KMS-11 (cell line): Measurements from ENCODE around the gene DNLZ.

ENCODE experiments used
- H2AFZ ChIP-seq: fragments of 200-600 bp; sonication (generic); 2 replicates; pipeline ENCODE4 v1.6.1; 2016; ENCODE audit warnings: antibody characterized with exemption, mixed run types, low read depth
- H3K27ac ChIP-seq: fragments of 200-600 bp; sonication (generic); 2 replicates; pipeline ENCODE4 v1.6.1; 2016; ENCODE audit warnings: mild to moderate bottlenecking, mixed run types
- H3K27me3 ChIP-seq: fragments of 200-600 bp; sonication (generic); 2 replicates; pipeline ENCODE4 v1.6.1; 2017; ENCODE audit warnings: mild to moderate bottlenecking, low read depth, mixed run types, moderate library complexity; ENCODE audit not compliant: insufficient read depth
- H3K36me3 ChIP-seq: fragments of 200-600 bp; sonication (generic); 2 replicates; pipeline ENCODE4 v1.6.1; 2017; ENCODE audit warnings: mild to moderate bottlenecking, mixed run types; ENCODE audit not compliant: insufficient read depth
- H3K4me1 ChIP-seq: fragments of 200-600 bp; sonication (generic); 2 replicates; pipeline ENCODE4 v1.6.1; 2016; ENCODE audit warnings: mild to moderate bottlenecking, low read depth, mixed run types; ENCODE audit not compliant: poor library complexity, severe bottlenecking
- H3K4me2 ChIP-seq: fragments of 200-600 bp; sonication (generic); 2 replicates; pipeline ENCODE4 v1.7.0; 2016; ENCODE audit warnings: mild to moderate bottlenecking, mixed run types
- H3K4me3 ChIP-seq: fragments of 200-600 bp; sonication (generic); IDR thresholded peaks from 2 replicates; pipeline ENCODE4 v1.6.1; 2017; ENCODE audit warnings: low read depth, low read length, mixed read lengths; ENCODE audit not compliant: insufficient read depth
- H3K79me2 ChIP-seq: fragments of 200-600 bp; sonication (generic); 2 replicates; pipeline ENCODE4 v1.6.1; 2016; ENCODE audit warnings: low read depth, mixed run types; ENCODE audit not compliant: insufficient read depth
- H3K9ac ChIP-seq: fragments of 200-600 bp; sonication (generic); 2 replicates; pipeline ENCODE4 v1.6.1; 2016; ENCODE audit warnings: mild to moderate bottlenecking, mixed run types
- H4K20me1 ChIP-seq: fragments of 200-600 bp; sonication (generic); 2 replicates; pipeline ENCODE4 v1.6.1; 2016; ENCODE audit warnings: mild to moderate bottlenecking, mixed run types; ENCODE audit not compliant: insufficient read depth
- TF ChIP-seq, protein P1 (sequence below): fragments of 200-600 bp; sonication (generic); conservative IDR thresholded peaks from 2 replicates; pipeline ENCODE4 v1.6.1; 2017; ENCODE audit warnings: low read depth, mild to moderate bottlenecking, antibody characterized with exemption, low read length, moderate library complexity, mixed read lengths

Gene DNLZ

DNA sequence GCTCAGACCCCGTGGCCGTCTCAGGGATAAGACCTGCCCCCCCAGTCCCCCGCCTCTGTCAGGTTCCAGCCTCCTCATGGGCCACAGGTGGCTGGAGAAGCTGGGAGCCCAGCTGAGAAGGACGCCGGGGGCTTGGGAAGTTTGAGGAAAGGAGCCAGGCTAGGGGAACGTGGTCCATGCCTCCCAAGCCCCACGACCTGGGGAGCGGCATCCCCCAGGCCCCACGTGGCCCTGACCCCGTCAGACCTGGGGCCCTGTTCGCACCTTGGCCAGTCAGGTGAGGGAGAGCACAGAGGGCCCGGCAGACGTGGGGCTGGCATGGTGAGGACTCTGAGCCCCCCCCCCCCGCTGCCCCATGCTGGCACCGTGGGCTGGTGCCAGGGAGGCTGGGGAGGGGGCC, 32.5 kb downstream of the DNLZ start:
- TF ChIP-seq, protein P1, sequence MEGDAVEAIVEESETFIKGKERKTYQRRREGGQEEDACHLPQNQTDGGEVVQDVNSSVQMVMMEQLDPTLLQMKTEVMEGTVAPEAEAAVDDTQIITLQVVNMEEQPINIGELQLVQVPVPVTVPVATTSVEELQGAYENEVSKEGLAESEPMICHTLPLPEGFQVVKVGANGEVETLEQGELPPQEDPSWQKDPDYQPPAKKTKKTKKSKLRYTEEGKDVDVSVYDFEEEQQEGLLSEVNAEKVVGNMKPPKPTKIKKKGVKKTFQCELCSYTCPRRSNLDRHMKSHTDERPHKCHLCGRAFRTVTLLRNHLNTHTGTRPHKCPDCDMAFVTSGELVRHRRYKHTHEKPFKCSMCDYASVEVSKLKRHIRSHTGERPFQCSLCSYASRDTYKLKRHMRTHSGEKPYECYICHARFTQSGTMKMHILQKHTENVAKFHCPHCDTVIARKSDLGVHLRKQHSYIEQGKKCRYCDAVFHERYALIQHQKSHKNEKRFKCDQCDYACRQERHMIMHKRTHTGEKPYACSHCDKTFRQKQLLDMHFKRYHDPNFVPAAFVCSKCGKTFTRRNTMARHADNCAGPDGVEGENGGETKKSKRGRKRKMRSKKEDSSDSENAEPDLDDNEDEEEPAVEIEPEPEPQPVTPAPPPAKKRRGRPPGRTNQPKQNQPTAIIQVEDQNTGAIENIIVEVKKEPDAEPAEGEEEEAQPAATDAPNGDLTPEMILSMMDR: no peak
- no peak overlapping the region for H3K4me2 ChIP-seq

DNA sequence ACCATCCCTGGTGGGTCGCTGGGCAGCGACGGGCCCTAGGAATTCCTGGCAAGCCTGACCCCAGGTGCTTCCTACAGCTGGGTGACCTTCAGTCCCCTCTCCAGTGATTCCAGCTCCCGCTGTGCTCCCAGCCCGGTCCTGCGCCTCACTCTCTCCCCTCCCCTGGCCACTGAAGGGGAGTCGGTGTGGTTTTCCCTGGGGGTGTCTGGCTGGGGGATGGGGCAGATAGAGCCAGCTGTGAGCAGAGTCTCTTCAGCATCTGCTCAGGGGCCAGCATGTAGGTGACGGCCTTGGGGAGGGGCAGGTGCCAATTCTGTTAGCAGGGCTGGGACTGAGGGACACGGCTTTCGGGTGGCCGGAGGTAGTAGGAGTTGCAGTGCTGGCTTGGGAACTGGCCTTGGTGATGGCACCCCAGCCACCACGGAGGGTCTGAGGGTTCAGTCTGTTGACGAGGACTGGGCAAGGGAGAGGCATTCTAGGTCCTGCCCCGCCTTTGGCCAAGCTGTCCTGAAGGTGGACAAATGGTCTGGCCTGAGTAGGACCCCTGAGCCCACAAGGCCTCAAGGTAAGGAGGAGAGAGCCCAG, 33.0 kb downstream of the DNLZ start:
- Histone ChIP-seq H3K36me3 (no peaks in the 10 kb centered on the region), H3K4me2 (no peak overlapping the region), H3K79me2 (no peaks in the 10 kb centered on the region), H3K4me3 (no peak overlapping the region), H4K20me1 (no peaks in the 10 kb centered on the region), H3K27ac (no peak overlapping the region), H3K4me1 (peaks cover 7% of the 10 kb centered on the region), H3K9ac (no peak overlapping the region), H3K27me3 (peaks cover 88% of the 10 kb centered on the region), H2AFZ (no peak overlapping the region)
- TF ChIP-seq, protein P1: no peak

More for the DNA sequence above, 32.5 kb downstream of the DNLZ start:
- Histone ChIP-seq H3K4me3 (no peak overlapping the region), H3K36me3 (no peaks in the 10 kb centered on the region), H3K27me3 (peaks cover 88% of the 10 kb centered on the region), H3K9ac (no peak overlapping the region), H4K20me1 (no peaks in the 10 kb centered on the region), H3K4me1 (peaks cover 7% of the 10 kb centered on the region), H3K27ac (no peak overlapping the region), H2AFZ (no peak overlapping the region), H3K79me2 (no peaks in the 10 kb centered on the region)

DNA sequence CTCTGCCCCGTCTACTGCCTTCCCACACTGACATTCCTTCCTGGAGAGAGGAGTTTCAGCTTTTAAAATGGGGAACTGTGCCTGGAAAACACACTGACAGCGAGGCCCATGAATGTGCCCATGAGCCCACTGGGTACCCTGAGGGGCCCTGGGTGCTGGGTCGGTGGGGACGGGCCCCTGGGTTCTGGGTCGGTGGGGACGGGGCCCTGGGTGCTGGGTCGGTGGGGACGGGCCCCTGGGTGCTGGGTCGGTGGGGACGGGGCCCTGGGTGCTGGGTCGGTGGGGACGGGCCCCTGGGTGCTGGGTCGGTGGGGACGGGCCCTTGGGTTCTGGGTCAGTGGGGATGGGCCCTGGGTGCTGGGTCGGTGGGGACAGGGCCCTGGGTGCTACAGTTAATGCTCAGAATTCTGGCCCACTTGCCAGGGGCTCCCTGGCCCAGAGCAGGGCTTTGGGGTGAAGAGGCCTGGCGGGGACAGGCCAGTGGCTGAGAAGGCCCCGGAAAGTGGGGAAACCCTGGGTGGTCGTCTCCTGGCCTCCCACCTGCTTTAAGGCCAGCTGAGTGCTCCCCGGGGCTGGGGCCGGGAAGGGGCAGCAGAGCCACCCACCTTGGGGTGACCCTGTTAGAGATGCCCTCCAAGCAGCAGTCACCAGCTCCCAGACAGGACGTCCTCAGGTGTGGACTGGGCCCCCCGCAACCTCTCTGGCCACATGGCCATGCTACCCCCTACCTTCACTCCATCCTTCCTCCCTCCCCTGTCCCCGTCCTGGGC, 33.7 kb downstream of the DNLZ start:
- TF ChIP-seq, protein P1: no peak
- Histone ChIP-seq H3K4me2 (no peak overlapping the region), H3K27ac (no peak overlapping the region), H2AFZ (no peak overlapping the region), H3K27me3 (peaks cover 87% of the 10 kb centered on the region), H4K20me1 (no peaks in the 10 kb centered on the region), H3K36me3 (no peaks in the 10 kb centered on the region), H3K4me1 (peaks cover 7% of the 10 kb centered on the region), H3K79me2 (no peaks in the 10 kb centered on the region), H3K9ac (no peak overlapping the region), H3K4me3 (no peak overlapping the region)

DNA sequence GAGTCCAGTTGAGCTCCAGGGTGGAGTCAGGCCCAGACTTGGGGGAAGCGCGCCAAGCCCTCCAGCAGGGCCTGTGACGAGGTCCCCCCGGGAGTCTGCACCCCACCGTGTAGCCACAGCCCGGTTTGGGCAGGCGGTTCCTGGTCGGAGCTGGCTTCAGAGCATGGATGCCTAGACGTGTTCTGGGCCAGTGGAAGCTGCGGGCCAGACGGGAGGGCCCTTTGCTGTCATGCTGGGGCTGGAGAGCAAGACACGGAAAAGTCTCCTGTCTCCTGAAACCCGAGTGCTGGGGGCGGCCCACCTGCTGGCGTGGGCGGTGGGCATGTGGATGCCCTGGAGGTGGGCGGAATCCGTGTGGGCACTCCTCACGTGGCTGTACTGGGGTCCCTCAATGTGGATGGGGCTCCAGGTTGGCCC, 34.3 kb downstream of the DNLZ start:
- H4K20me1 ChIP-seq: no peaks in the 10 kb centered on the region
- H3K27me3 ChIP-seq: peaks cover 87% of the 10 kb centered on the region
- no peak overlapping the region for H3K4me2 ChIP-seq
- no peak overlapping the region for H3K4me3 ChIP-seq
- H3K36me3 ChIP-seq: no peaks in the 10 kb centered on the region
- TF ChIP-seq, protein P1: no peak
- H3K27ac ChIP-seq: no peak overlapping the region
- H2AFZ ChIP-seq: no peak overlapping the region
- no peaks in the 10 kb centered on the region for H3K79me2 ChIP-seq
- no peak overlapping the region for H3K9ac ChIP-seq
- H3K4me1 ChIP-seq: peaks cover 7% of the 10 kb centered on the region
